ENCODE results near the gene KY. TPM values are rescaled to one million over a fixed set of nuclear protein-coding genes. Genes with fewer than 3 reads are reported as not detected.

The KY gene
- total and polyA plus RNA-seq, 10 of the 15 experiments (the other 5 are each of a cell fraction or from before 2014, with no cell fraction given): 0.04 to 0.11 TPM; not detected in 8

DNA sequence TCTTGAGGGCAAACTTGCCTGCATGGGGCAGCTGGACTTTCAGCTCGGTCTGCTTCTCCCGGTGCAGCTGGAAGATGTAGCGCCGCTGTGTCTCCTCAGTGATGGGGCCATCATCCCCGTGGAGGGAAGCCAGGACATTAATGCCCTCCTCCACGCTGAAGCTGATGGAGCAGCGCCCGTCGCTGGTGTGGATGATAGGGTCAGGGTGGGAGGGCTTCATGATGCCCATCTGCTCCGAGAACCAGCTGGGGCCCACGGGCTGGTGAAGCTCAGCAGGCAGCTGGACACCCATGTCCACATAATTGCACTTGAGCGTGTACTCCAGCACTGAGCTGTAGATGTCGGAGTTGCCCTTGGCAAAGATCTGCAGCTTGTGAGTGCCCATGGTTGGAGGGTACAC, 46.9 kb downstream of the KY start:
- in situ Hi-C loops (cut with MboI): loop anchor here (5.0 to 10.0 kb wide), 2 partner anchors 901 to 1283 kb away; no protein-coding TSS in a partner anchor

DNA sequence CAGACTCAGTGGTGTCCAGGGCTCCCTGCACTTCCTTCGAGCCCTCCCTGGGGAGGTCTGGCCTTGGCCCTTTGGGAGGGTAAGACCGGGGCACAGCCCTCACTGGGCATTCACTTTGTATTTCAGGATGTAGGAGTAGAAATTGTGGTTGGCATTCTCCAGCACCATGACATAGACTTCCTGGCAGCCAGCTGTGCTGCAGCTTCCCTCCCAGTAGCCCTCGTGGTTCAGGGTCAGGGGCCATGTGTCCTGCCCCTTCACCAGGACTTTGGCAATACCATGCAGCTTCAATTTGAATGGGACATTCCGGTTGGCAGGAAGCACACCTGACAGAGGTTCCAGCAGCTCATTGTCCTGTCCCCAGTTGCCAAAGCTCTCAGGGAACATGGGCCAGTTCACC, 47.3 kb downstream of the KY start:
- ChIA-PET CTCF (interaction anchor here (0.6 to 2.2 kb wide), 7 partner anchors 11 to 1438 kb away, joined by 3 to 7 read pairs (median 4); no protein-coding TSS in a partner anchor), RAD21 (ENCODE audit: unreplicated experiment) (interaction anchor here (1.6 kb wide), 1 partner anchor 637 kb away, joined by 4 read pairs; no protein-coding TSS in a partner anchor), POLR2A (no interaction called here), SMC1A (ENCODE audit: uncharacterized antibody, unreplicated experiment) (interaction anchor here (1.2 to 2.1 kb wide), 2 partner anchors 12 to 900 kb away, joined by 6 to 7 read pairs; no protein-coding TSS in a partner anchor)
- Histone ChIP-seq H3K4me1 (ENCODE audit: control insufficient read depth, insufficient read depth, low read length) (no peaks in the 10 kb centered on the region), H3K9ac (ENCODE audit: control insufficient read depth, insufficient read depth, low read length) (no peak overlapping the region), H2AFZ (ENCODE audit: control insufficient read depth, low read depth, low read length) (no peak overlapping the region), H3K4me3 (no peak overlapping the region), H3K27ac (ENCODE audit: control insufficient read depth, insufficient read depth) (no peak overlapping the region), H4K20me1 (ENCODE audit: control insufficient read depth, insufficient read depth) (no peaks in the 10 kb centered on the region), H3K27me3 (replicated peaks in 1 of 2; ENCODE audit: control insufficient read depth in 2 of 2, insufficient read depth in 2 of 2, low read length in 1 of 2) (no peaks in the 10 kb centered on the region; a peak in 1 of 4 replicates), H3K36me3 (ENCODE audit: control insufficient read depth in 2 of 2, insufficient read depth in 2 of 2, low read length in 1 of 2) (no peaks in the 10 kb centered on the region), H3K79me2 (ENCODE audit: control insufficient read depth, insufficient read depth, low read length) (no peaks in the 10 kb centered on the region), H3K9me3 (replicated peaks; ENCODE audit: control insufficient read depth, insufficient read depth, low read length) (no peaks in the 10 kb centered on the region), H3K4me2 (ENCODE audit: control insufficient read depth, insufficient read depth) (no peak overlapping the region)
- FAIRE-seq (no peak), DNase-seq (ENCODE audit: low read depth, low spot score) (no peak), ATAC-seq (no peak)
- in situ Hi-C loops (cut with MboI) (loop anchor here (5.0 to 10.0 kb wide), 2 partner anchors 901 to 1284 kb away; no protein-coding TSS in a partner anchor), intact Hi-C loops (cut with micrococcal nuclease; ENCODE audit: unreplicated experiment) (loop anchor here (5.0 kb wide), 1 partner anchor 1439 kb away; no protein-coding TSS in a partner anchor)
- 36% methylated on average over 4 of the region's 4 CpGs for whole genome bisulfite sequencing (ENCODE audit: insufficient coverage, insufficient replicate concordance, low lambda C conversion rate, missing lambda C conversion rate)
- BruUV-seq (replicated peaks): no TSS peak
- TF ChIP-seq IKZF2 (IDR thresholded peaks at IDR 0.05) (no peak), RAD21 (IDR thresholded peaks at IDR 0.05; ENCODE audit: insufficient read depth, low read depth, low read length) (no peak), KLF5 (IDR thresholded peaks at IDR 0.05; ENCODE audit: partially characterized antibody) (no peak), RBBP5 (conservative IDR thresholded peaks at IDR 0.05) (no peak), PML (IDR thresholded peaks at IDR 0.05; ENCODE audit: low read length) (no peak), RCOR1 (conservative IDR thresholded peaks at IDR 0.05; ENCODE audit: low read depth, low read length) (no peak), HCFC1 (IDR thresholded peaks at IDR 0.05; ENCODE audit: low read length) (no peak), ZZZ3 (IDR thresholded peaks at IDR 0.05; ENCODE audit: control insufficient read depth, insufficient read length, low read depth) (no peak)
- TF ChIP-seq, protein P1, sequence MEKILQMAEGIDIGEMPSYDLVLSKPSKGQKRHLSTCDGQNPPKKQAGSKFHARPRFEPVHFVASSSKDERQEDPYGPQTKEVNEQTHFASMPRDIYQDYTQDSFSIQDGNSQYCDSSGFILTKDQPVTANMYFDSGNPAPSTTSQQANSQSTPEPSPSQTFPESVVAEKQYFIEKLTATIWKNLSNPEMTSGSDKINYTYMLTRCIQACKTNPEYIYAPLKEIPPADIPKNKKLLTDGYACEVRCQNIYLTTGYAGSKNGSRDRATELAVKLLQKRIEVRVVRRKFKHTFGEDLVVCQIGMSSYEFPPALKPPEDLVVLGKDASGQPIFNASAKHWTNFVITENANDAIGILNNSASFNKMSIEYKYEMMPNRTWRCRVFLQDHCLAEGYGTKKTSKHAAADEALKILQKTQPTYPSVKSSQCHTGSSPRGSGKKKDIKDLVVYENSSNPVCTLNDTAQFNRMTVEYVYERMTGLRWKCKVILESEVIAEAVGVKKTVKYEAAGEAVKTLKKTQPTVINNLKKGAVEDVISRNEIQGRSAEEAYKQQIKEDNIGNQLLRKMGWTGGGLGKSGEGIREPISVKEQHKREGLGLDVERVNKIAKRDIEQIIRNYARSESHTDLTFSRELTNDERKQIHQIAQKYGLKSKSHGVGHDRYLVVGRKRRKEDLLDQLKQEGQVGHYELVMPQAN (conservative IDR thresholded peaks at IDR 0.05): no peak
- TF ChIP-seq, protein P2, sequence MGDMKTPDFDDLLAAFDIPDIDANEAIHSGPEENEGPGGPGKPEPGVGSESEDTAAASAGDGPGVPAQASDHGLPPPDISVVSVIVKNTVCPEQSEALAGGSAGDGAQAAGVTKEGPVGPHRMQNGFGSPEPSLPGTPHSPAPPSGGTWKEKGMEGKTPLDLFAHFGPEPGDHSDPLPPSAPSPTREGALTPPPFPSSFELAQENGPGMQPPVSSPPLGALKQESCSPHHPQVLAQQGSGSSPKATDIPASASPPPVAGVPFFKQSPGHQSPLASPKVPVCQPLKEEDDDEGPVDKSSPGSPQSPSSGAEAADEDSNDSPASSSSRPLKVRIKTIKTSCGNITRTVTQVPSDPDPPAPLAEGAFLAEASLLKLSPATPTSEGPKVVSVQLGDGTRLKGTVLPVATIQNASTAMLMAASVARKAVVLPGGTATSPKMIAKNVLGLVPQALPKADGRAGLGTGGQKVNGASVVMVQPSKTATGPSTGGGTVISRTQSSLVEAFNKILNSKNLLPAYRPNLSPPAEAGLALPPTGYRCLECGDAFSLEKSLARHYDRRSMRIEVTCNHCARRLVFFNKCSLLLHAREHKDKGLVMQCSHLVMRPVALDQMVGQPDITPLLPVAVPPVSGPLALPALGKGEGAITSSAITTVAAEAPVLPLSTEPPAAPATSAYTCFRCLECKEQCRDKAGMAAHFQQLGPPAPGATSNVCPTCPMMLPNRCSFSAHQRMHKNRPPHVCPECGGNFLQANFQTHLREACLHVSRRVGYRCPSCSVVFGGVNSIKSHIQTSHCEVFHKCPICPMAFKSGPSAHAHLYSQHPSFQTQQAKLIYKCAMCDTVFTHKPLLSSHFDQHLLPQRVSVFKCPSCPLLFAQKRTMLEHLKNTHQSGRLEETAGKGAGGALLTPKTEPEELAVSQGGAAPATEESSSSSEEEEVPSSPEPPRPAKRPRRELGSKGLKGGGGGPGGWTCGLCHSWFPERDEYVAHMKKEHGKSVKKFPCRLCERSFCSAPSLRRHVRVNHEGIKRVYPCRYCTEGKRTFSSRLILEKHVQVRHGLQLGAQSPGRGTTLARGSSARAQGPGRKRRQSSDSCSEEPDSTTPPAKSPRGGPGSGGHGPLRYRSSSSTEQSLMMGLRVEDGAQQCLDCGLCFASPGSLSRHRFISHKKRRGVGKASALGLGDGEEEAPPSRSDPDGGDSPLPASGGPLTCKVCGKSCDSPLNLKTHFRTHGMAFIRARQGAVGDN (IDR thresholded peaks at IDR 0.05): no peak

More for the DNA sequence above, 46.9 kb downstream of the KY start:
- H3K4me3 ChIP-seq: no peak overlapping the region
- H2AFZ ChIP-seq (ENCODE audit: control insufficient read depth, low read depth, low read length): no peak overlapping the region
- ChIA-PET RAD21 (ENCODE audit: unreplicated experiment) (interaction anchor here (1.6 kb wide), 1 partner anchor 637 kb away, joined by 4 read pairs; no protein-coding TSS in a partner anchor), POLR2A (no interaction called here), CTCF (interaction anchor here (0.7 to 2.2 kb wide), 6 partner anchors 11 to 1438 kb away, joined by 3 to 7 read pairs (median 4); no protein-coding TSS in a partner anchor), SMC1A (ENCODE audit: uncharacterized antibody, unreplicated experiment) (interaction anchor here (1.2 to 2.1 kb wide), 2 partner anchors 12 to 900 kb away, joined by 6 to 7 read pairs; no protein-coding TSS in a partner anchor)
- no peak overlapping the region for H3K9ac ChIP-seq (ENCODE audit: control insufficient read depth, insufficient read depth, low read length)
- 40% methylated on average over 13 of the region's 13 CpGs for WGBS (ENCODE audit: insufficient coverage, insufficient replicate concordance, low lambda C conversion rate, missing lambda C conversion rate)
- no peaks in the 10 kb centered on the region for H3K9me3 ChIP-seq (replicated peaks; ENCODE audit: control insufficient read depth, insufficient read depth, low read length)
- no peak overlapping the region for H3K27ac ChIP-seq (ENCODE audit: control insufficient read depth, insufficient read depth)
- no peaks in the 10 kb centered on the region; a peak in 1 of 4 replicates for H3K27me3 ChIP-seq (replicated peaks in 1 of 2; ENCODE audit: control insufficient read depth in 2 of 2, insufficient read depth in 2 of 2, low read length in 1 of 2)
- H3K36me3 ChIP-seq (ENCODE audit: control insufficient read depth in 2 of 2, insufficient read depth in 2 of 2, low read length in 1 of 2): no peaks in the 10 kb centered on the region
- FAIRE-seq: no peak
- H3K79me2 ChIP-seq (ENCODE audit: control insufficient read depth, insufficient read depth, low read length): no peaks in the 10 kb centered on the region
- H3K4me1 ChIP-seq (ENCODE audit: control insufficient read depth, insufficient read depth, low read length): no peaks in the 10 kb centered on the region
- no TSS peak for BruUV-seq (replicated peaks)
- H4K20me1 ChIP-seq (ENCODE audit: control insufficient read depth, insufficient read depth): no peaks in the 10 kb centered on the region
- H3K4me2 ChIP-seq (ENCODE audit: control insufficient read depth, insufficient read depth): no peak overlapping the region
- TF ChIP-seq CREM (IDR thresholded peaks at IDR 0.05; ENCODE audit: low read depth): no peak
- TF ChIP-seq CREB1 (IDR thresholded peaks at IDR 0.05; ENCODE audit: low read depth): no peak
- no peak for DNase-seq (ENCODE audit: low read depth, low spot score)
- ATAC-seq: no peak
- intact Hi-C loops (cut with micrococcal nuclease; ENCODE audit: unreplicated experiment): loop anchor here (5.0 kb wide), 1 partner anchor 1438 kb away; no protein-coding TSS in a partner anchor
